ENCODE results near the gene SMPD3.

DNA sequence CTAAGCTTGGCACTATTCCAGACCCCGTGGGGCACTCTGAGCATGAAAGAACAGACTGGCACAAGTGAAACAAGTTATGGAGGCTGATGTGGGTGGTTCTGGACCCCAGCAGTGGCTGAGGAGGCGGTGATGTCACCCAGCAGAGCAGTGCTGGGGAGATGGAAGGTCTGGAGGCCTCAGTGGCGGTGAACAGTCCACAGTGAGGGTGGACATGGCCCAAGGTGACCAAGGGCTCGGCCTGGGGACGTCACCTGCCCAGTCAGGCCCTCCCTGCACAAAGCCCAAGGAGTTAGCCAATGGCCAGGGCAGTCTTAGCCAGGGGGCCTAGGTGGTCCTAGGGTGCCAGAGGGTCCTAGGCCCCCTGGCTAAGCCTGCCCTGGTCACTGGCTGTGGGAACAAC, 24.5 kb downstream of the SMPD3 start:
- TF ChIP-seq POLR2AphosphoS5 (IDR thresholded peaks at IDR 0.05) (no peak), CTCF (IDR thresholded peaks at IDR 0.05 in 8 of 11, conservative IDR thresholded peaks at IDR 0.05 in 3 of 11) (no peak), POLR2A (IDR thresholded peaks at IDR 0.05) (no peak)

Measured in spleen (tissue), 7 donors.